A549 treated with CpdA at 1 μM for 4 hours (cell line): ENCODE measurements around the gene GDF2. TPM values are rescaled to one million over a fixed set of nuclear protein-coding genes. Genes with fewer than 3 reads are reported as not detected.

Source experiments
- total RNA-seq: library from RNA; stranded (reverse); fragments of 200-300 nt; extraction: Qiagen RNA extraction; gene quantifications from 5 replicates; pipeline ENCODE4 v1.2.3, GENCODE V29; 2022; ENCODE audit warnings: low read depth

GDF2 gene
- total RNA-seq: not detected in 5 replicates

DNA sequence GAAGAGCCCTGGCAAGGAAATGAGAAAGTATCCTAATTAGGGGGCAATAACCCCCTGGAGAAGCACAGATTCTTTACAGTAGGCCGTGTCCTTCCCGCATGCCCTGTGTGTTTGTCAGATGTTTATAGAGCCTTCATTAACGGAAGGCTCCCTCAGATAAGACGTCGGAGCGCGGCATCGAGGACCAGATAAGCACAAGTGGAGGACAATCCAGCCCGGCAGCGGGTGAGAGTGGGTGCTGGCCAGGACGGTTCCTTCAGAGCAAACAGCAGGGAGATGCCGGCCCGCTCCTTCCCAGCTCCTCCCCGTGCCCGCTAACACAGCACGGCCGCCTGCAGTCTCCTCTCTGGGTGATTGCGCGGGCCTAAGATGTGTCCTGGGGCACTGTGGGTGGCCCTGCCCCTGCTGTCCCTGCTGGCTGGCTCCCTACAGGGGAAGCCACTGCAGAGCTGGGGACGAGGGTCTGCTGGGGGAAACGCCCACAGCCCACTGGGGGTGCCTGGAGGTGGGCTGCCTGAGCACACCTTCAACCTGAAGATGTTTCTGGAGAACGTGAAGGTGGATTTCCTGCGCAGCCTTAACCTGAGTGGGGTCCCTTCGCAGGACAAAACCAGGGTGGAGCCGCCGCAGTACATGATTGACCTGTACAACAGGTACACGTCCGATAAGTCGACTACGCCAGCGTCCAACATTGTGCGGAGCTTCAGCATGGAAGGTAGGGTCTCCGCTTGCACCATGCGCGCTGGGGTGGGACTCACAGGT lies at the start of gene GDF2:
TSS of gene GDF2 (plus strand) at position 155 of the 762 bp plus-strand sequence. CDS start at position 370, 215 bp downstream.

DNA sequence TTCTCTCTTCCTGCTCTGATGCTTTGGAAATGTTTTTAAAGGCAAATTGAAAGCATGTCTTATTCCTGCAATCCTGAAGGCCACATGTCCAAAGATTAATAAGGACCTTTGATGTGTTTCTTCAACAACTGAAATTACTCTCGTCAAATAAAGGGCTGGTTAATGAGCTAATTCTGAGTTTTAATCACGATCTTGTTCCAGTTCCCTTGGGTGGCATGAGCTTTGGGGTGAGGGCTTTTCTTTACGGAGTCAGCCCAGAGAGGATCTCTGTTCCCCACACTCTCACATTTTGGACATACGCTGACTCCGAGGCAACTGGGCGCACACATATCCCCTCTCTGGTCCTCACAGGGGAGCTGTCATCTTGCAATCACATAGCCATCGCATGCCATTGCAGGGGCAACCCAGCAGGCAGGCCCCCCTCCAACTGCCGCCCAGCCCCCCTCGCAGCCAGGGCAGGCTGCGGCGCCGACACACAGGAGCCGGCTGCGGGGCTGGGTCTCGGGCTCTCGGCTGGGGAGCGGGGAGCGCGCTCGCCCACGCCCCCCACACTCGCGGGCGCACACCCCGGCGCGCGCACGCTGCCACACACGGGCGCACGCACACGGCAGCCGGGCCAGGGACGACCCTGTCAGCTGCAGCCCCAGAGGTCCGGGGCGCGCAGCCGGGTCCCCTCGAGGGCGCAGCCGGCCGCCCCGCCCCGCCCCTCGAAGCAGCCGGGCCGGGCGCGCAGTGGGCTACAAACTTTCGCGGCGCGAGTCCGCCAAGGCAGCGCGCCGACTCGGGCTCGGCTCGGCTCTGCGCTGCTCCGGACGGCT lies 22.4 kb upstream of the GDF2 start, which contains the start of gene GDF10:
TSS of gene GDF10 (plus strand) at position 587 of the 818 bp plus-strand sequence. CDS start 455 bp downstream, outside the sequence.

DNA sequence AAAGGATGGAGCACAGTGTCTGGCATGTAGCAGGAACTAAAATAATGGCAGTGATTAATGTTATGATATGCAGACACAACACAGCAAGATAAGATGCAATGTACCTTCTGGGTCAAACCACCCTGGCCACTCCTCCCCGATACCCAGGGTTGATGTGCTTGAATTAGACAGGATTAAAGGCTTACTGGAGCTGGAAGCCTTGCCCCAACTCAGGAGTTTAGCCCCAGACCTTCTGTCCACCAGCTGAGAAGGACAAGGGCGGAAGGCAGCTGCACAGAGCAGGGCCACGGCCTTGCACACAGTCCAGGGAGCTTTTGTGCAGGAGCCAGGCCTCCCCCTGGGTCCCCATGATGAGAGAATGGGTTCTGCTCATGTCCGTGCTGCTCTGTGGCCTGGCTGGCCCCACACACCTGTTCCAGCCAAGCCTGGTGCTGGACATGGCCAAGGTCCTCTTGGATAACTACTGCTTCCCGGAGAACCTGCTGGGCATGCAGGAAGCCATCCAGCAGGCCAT lies 25.9 kb downstream of the GDF2 start, which contains the start of gene RBP3:
TSS of gene RBP3 (plus strand) at position 226 of the 514 bp plus-strand sequence. CDS start at position 348, 122 bp downstream.

Other genes starting within 250 kb of the GDF2 start
- gene GDF10, start 22.3 kb upstream of the GDF2 start, total RNA-seq: 0.06 to 0.17 TPM (median 0.13 TPM) in 5 replicates
- not detected in 5 replicates for gene RBP3, start 25.9 kb downstream of the GDF2 start, total RNA-seq
- gene ZNF488, start 61.8 kb downstream of the GDF2 start, total RNA-seq: 9.1 to 13.4 TPM (median 13.1 TPM) in 5 replicates
- 24.8 to 35.3 TPM (median 28.1 TPM) in 5 replicates for gene ANXA8, start 161.7 kb downstream of the GDF2 start, total RNA-seq
- 1.1 to 2.6 TPM (median 1.4 TPM) in 4 of 5 replicates, not detected in the other for gene FAM25G, start 169.2 kb downstream of the GDF2 start, total RNA-seq
- gene AGAP9, start 201.2 kb downstream of the GDF2 start, total RNA-seq: 7.7 to 11.5 TPM (median 9.2 TPM) in 5 replicates